DMS79 (cell line): ENCODE data around the gene C6orf132.

Experiments
- DNase-seq: peaks from one replicate; lab custom pipeline; 2025; lab: John Stamatoyannopoulos, UW

C6orf132 gene

GRCh38 chr6:42075159-42075838, 67.1 kb downstream of the C6orf132 start:
- DNase-seq, result peak; percentile 90

- no peak for DNase-seq
These were observed 69.1 kb downstream of the C6orf132 start for GRCh38 chr6:42073287-42073686.

GRCh38 chr6:42071881-42072583, 70.4 kb downstream of the C6orf132 start:
- DNase-seq, result no peak

- no peak for DNase-seq
These were observed 73.4 kb downstream of the C6orf132 start for GRCh38 chr6:42068872-42069522.

- DNase-seq, result no peak
These were observed 74.2 kb downstream of the C6orf132 start for GRCh38 chr6:42068173-42068572.

GRCh38 chr6:42066156-42066675, 76.2 kb downstream of the C6orf132 start:
- DNase-seq, result no peak

GRCh38 chr6:42059743-42060142, 82.7 kb downstream of the C6orf132 start:
- no peak for DNase-seq

GRCh38 chr6:42053601-42054000, 88.8 kb downstream of the C6orf132 start:
- DNase-seq, result no peak

GRCh38 chr6:42051268-42051653, 91.2 kb downstream of the C6orf132 start:
- no peak for DNase-seq
